ENCODE measurements around the gene BICC1. TPM values are rescaled to one million over a fixed set of nuclear protein-coding genes. Genes with fewer than 3 reads are reported as not detected.

Gene BICC1
- total RNA-seq, 1 experiment from 2014 or later: 118 TPM

GRCh38 chr10:58791137-58791536 is 278.5 kb downstream of the BICC1 start:
- no TSS peak for BruUV-seq (replicated peaks)
- intact Hi-C loops (cut with micrococcal nuclease; ENCODE audit: unreplicated experiment): no loop called here
- no peaks in the 10 kb centered on the region for H3K4me1 Mint-ChIP-seq (ENCODE audit: low read depth, unreplicated experiment)
- DNase-seq: no peak
- TF ChIP-seq CTCF (IDR thresholded peaks at IDR 0.05; ENCODE audit: insufficient read depth in 1 of 2, low read depth in 1 of 2, low read length in 1 of 2, severe bottlenecking in 1 of 2, unreplicated experiment in 1 of 2): no peak
- peaks cover 5% of the 10 kb centered on the region for H3K36me3 ChIP-seq (ENCODE audit: control insufficient read depth, insufficient read depth, low read length)
- no peak overlapping the region for H3K27ac Mint-ChIP-seq (ENCODE audit: unreplicated experiment)
- no peaks in the 10 kb centered on the region for H3K27me3 Mint-ChIP-seq (ENCODE audit: insufficient read depth, unreplicated experiment)
- no peak overlapping the region for H3K4me3 ChIP-seq (ENCODE audit: low read depth, low read length)
- ChIA-PET POLR2A (no interaction called here), CTCF (no interaction called here)
- H3K4me1 ChIP-seq: no peaks in the 10 kb centered on the region
- no peaks in the 10 kb centered on the region for H3K9me3 Mint-ChIP-seq (ENCODE audit: unreplicated experiment)
- peaks cover 78% of the 10 kb centered on the region for H3K36me3 Mint-ChIP-seq (ENCODE audit: insufficient read depth, unreplicated experiment)
- no peaks in the 10 kb centered on the region for H3K27me3 ChIP-seq (replicated peaks; ENCODE audit: control insufficient read depth, insufficient read depth, low read length)
- no peak overlapping the region for H3K4me3 Mint-ChIP-seq (ENCODE audit: unreplicated experiment)
- no peaks in the 10 kb centered on the region for H3K9me3 ChIP-seq

GRCh38 chr10:58795560-58795959 is 282.9 kb downstream of the BICC1 start:
- H3K9me3 Mint-ChIP-seq (ENCODE audit: unreplicated experiment): no peaks in the 10 kb centered on the region
- no peak for TF ChIP-seq CTCF (IDR thresholded peaks at IDR 0.05; ENCODE audit: insufficient read depth in 1 of 2, low read depth in 1 of 2, low read length in 1 of 2, severe bottlenecking in 1 of 2, unreplicated experiment in 1 of 2)
- H3K9me3 ChIP-seq: no peaks in the 10 kb centered on the region
- intact Hi-C loops (cut with micrococcal nuclease; ENCODE audit: unreplicated experiment): no loop called here
- H3K36me3 Mint-ChIP-seq (ENCODE audit: insufficient read depth, unreplicated experiment): peaks cover 66% of the 10 kb centered on the region
- no peak overlapping the region for H3K4me3 Mint-ChIP-seq (ENCODE audit: unreplicated experiment)
- no peak for DNase-seq
- CTCF ChIA-PET: no interaction called here
- H3K4me1 Mint-ChIP-seq (ENCODE audit: low read depth, unreplicated experiment): no peaks in the 10 kb centered on the region
- POLR2A ChIA-PET: no interaction called here
- BruUV-seq (replicated peaks): no TSS peak
- no peaks in the 10 kb centered on the region for H3K27me3 ChIP-seq (replicated peaks; ENCODE audit: control insufficient read depth, insufficient read depth, low read length)
- H3K27ac Mint-ChIP-seq (ENCODE audit: unreplicated experiment): peak overlapping the region; percentile 14
- no peaks in the 10 kb centered on the region for H3K27me3 Mint-ChIP-seq (ENCODE audit: insufficient read depth, unreplicated experiment)
- peaks cover 3% of the 10 kb centered on the region; the same call in 1 of the 2 replicates for H3K36me3 ChIP-seq (ENCODE audit: control insufficient read depth, insufficient read depth, low read length)
- no peaks in the 10 kb centered on the region for H3K4me1 ChIP-seq
- no peak overlapping the region for H3K4me3 ChIP-seq (ENCODE audit: low read depth, low read length)

- DNase-seq: no peak
- Histone ChIP-seq H3K4me3 (ENCODE audit: low read depth, low read length) (no peak overlapping the region), H3K27me3 (replicated peaks; ENCODE audit: control insufficient read depth, insufficient read depth, low read length) (no peaks in the 10 kb centered on the region), H3K4me1 (no peaks in the 10 kb centered on the region), H3K36me3 (ENCODE audit: control insufficient read depth, insufficient read depth, low read length) (peaks cover 3% of the 10 kb centered on the region; the same call in 1 of the 2 replicates), H3K9me3 (no peaks in the 10 kb centered on the region)
- H3K9me3 Mint-ChIP-seq (ENCODE audit: unreplicated experiment): no peaks in the 10 kb centered on the region
- BruUV-seq (replicated peaks): no TSS peak
- no peak overlapping the region for H3K27ac Mint-ChIP-seq (ENCODE audit: unreplicated experiment)
- no peak for TF ChIP-seq CTCF (IDR thresholded peaks at IDR 0.05; ENCODE audit: insufficient read depth in 1 of 2, low read depth in 1 of 2, low read length in 1 of 2, severe bottlenecking in 1 of 2, unreplicated experiment in 1 of 2)
- intact Hi-C loops (cut with micrococcal nuclease; ENCODE audit: unreplicated experiment): no loop called here
- ChIA-PET POLR2A (no interaction called here), CTCF (no interaction called here)
- no peaks in the 10 kb centered on the region for H3K27me3 Mint-ChIP-seq (ENCODE audit: insufficient read depth, unreplicated experiment)
- no peak overlapping the region for H3K4me3 Mint-ChIP-seq (ENCODE audit: unreplicated experiment)
- peaks cover 5% of the 10 kb centered on the region for H3K4me1 Mint-ChIP-seq (ENCODE audit: low read depth, unreplicated experiment)
- H3K36me3 Mint-ChIP-seq (ENCODE audit: insufficient read depth, unreplicated experiment): peaks cover 66% of the 10 kb centered on the region
These were observed 283.6 kb downstream of the BICC1 start for GRCh38 chr10:58796242-58796641.
